ENCODE results near the gene DUSP18. TPM values are rescaled to one million over a fixed set of nuclear protein-coding genes. Genes with fewer than 3 reads are reported as not detected.

The DUSP18 gene
- polyA plus RNA-seq, 2 donors = 3.6 to 4.7 TPM

DNA sequence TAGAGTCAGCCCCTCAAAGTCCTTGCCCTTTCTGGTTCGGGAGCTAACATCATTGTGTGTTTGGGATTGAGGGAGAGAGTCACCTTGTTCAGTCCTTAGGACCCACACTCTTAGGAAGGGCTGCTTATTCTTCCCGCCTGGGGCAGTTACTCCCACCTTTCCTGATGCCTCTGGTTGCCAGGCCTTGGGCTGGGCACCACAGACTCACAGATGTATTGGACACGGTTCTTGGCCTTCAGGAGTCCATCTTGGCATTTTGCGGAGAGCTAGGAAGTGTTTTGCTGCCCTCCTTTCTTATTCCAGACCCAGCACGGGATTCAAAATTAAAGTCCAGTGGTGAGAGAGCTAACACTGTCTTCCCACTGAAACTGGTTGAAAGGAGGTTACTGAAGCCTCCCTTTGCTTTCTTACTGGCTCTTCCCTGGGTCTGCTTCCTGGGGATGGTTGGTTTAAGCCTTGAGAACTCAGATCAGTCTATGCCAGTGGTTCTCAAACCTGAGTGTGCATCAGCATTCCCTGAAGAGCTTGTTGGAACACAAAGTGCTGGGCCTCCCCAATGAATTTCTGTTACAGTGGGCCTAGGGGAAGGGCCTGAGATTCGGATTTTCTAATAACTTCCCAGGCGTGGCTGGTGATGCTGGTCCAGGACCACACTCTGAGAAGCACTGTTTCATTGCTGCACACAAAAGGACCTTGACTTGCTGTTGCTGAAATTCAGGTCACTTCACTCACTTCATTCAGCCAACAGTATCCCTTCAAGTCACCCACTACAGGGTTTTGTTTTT lies 28.4 kb upstream of the DUSP18 start:
- Histone ChIP-seq H3K9me3 (ENCODE audit: control insufficient read depth in 2 of 2, insufficient read depth in 1 of 2, low read depth in 1 of 2, low read length in 1 of 2) (no peaks in the 10 kb centered on the region), H3K4me3 (ENCODE audit: low read depth in 1 of 2, low read length in 2 of 2) (no peak overlapping the region)
- WGBS, 2 donors = 89 to 90% methylated on average over 7 of the region's 7 CpGs

DNA sequence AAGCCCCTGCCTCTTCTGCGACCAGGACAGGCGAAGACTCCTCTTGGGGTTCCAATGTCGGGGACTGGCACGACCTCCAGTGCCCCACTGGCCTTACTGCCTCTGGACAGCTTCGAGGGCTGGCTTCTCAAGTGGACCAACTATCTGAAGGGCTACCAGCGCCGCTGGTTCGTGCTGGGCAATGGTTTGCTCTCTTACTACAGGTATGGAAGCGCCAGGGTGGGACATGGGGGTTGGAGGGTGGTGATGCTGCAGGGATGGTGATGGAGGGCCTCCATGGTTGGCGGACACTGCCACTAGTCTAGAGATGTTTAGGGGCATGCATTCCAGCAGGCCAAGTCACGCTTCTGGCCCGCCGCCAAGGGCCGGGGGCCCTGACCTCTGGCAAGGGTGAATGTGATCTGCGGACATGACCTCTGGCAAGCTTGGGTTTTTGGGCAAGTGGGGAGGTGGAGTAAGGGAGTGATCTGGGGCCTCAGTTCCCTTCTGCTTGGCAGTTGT lies 27.7 kb upstream of the DUSP18 start:
- 72 to 76% methylated on average over 15 of the region's 15 CpGs for WGBS, 2 donors
- Histone ChIP-seq H3K4me1 (ENCODE audit: control insufficient read depth in 2 of 2, insufficient read depth in 2 of 2, low read length in 1 of 2) (peaks cover 2 to 11% of the 10 kb centered on the region in 2 donors), H3K27ac (ENCODE audit: low read depth in 2 of 2, low read length in 1 of 2) (no peak overlapping the region), H3K4me3 (ENCODE audit: low read depth in 1 of 2, low read length in 2 of 2) (peak overlapping the region in 1 of 2 donors; percentile 49), H3K9me3 (ENCODE audit: control insufficient read depth in 2 of 2, insufficient read depth in 1 of 2, low read depth in 1 of 2, low read length in 1 of 2) (no peaks in the 10 kb centered on the region), H3K27me3 (ENCODE audit: control insufficient read depth in 1 of 2, insufficient read depth in 2 of 2, low read length in 2 of 2) (no peaks in the 10 kb centered on the region), H3K36me3 (ENCODE audit: control insufficient read depth in 2 of 2, insufficient read depth in 2 of 2, low read length in 1 of 2) (no peaks in the 10 kb centered on the region)

More for the DNA sequence above, 28.4 kb upstream of the DUSP18 start:
- H3K27me3 ChIP-seq (ENCODE audit: control insufficient read depth in 1 of 2, insufficient read depth in 2 of 2, low read length in 2 of 2) = no peaks in the 10 kb centered on the region
- H3K36me3 ChIP-seq (ENCODE audit: control insufficient read depth in 2 of 2, insufficient read depth in 2 of 2, low read length in 1 of 2) = no peaks in the 10 kb centered on the region
- no peak overlapping the region for H3K27ac ChIP-seq (ENCODE audit: low read depth in 2 of 2, low read length in 1 of 2)
- H3K4me1 ChIP-seq (ENCODE audit: control insufficient read depth in 2 of 2, insufficient read depth in 2 of 2, low read length in 1 of 2) = peaks cover 2 to 11% of the 10 kb centered on the region in 2 donors

DNA sequence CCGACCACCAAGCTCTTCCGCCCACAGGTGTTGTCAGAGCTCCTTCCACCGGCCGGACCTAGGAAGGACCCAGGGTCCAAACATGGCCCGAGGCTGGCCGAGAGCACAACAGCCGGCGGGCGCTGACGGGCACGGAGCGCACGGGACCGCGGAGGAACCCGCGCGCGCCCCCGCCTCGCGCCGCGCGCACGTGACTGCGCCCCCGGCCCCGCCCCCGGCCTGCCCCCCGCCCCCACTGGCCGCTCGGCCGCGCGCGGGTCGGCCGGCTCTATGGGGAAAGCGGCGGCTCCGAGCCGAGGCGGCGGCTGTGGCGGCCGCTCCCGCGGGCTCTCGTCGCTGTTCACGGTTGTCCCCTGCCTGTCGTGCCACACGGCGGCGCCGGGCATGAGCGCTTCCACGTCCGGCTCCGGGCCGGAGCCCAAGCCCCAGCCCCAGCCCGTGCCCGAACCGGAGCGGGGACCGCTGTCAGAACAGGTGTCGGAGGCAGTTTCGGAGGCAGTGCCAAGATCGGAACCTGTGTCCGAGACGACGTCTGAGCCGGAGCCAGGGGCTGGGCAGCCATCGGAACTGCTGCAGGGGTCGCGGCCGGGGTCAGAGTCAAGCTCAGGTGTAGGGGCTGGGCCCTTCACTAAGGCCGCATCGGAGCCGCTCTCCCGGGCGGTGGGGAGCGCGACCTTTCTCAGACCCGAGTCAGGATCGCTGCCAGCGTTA lies 27.1 kb upstream of the DUSP18 start, which contains the start of gene OSBP2:
Gene OSBP2 (plus strand): TSS at position 235 of the 711 bp plus-strand sequence. CDS start 36 bp downstream, at position 271.
- Histone ChIP-seq H3K36me3 (ENCODE audit: control insufficient read depth in 2 of 2, insufficient read depth in 2 of 2, low read length in 1 of 2) (no peaks in the 10 kb centered on the region), H3K27me3 (ENCODE audit: control insufficient read depth in 1 of 2, insufficient read depth in 2 of 2, low read length in 2 of 2) (no peaks in the 10 kb centered on the region), H3K9me3 (ENCODE audit: control insufficient read depth in 2 of 2, insufficient read depth in 1 of 2, low read depth in 1 of 2, low read length in 1 of 2) (no peaks in the 10 kb centered on the region), H3K4me3 (ENCODE audit: low read depth in 1 of 2, low read length in 2 of 2) (peak within 1 kb of the TSS; percentile 49 to 56), H3K27ac (ENCODE audit: low read depth in 2 of 2, low read length in 1 of 2) (peak within 1 kb of the TSS in 1 of 2 donors; percentile 7), H3K4me1 (ENCODE audit: control insufficient read depth in 2 of 2, insufficient read depth in 2 of 2, low read length in 1 of 2) (peaks cover 2 to 11% of the 10 kb centered on the region in 2 donors)
- WGBS, 2 donors = 4 to 7% methylated on average over 44 to 88 of the region's 88 CpGs

DNA sequence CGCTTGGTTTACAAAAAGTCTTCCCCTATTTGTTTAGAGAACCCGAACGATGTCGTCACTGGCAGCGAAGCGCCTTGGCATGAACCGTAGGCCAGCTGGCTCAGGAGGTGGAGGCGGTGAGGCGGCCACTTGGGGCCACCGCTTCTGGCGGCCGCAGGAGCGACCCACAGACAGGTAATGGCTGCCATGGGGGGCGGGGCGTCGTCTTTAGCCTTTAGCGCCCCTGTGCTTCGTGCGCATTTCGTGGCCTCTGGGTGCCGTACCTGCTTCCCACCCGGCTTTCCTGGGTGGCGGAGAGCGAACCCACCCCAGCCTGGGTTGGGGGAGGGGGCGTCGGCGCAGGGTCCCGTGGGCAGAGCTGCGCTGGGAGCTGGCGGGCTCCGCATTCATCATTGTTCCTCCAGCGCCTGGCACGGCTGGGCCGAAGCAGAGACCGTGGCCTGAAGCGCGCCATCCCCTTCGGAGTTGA lies 26.5 kb upstream of the DUSP18 start:
- 1% methylated on average over 34 to 37 of the region's 38 CpGs for WGBS, 2 donors
- Histone ChIP-seq H3K4me1 (ENCODE audit: control insufficient read depth in 2 of 2, insufficient read depth in 2 of 2, low read length in 1 of 2) (peaks cover 2 to 11% of the 10 kb centered on the region in 2 donors), H3K9me3 (ENCODE audit: control insufficient read depth in 2 of 2, insufficient read depth in 1 of 2, low read depth in 1 of 2, low read length in 1 of 2) (no peaks in the 10 kb centered on the region), H3K27ac (ENCODE audit: low read depth in 2 of 2, low read length in 1 of 2) (peak overlapping the region in 1 of 2 donors; percentile 7), H3K36me3 (ENCODE audit: control insufficient read depth in 2 of 2, insufficient read depth in 2 of 2, low read length in 1 of 2) (no peaks in the 10 kb centered on the region), H3K4me3 (ENCODE audit: low read depth in 1 of 2, low read length in 2 of 2) (peak overlapping the region; percentile 49 to 56), H3K27me3 (ENCODE audit: control insufficient read depth in 1 of 2, insufficient read depth in 2 of 2, low read length in 2 of 2) (no peaks in the 10 kb centered on the region)

DNA sequence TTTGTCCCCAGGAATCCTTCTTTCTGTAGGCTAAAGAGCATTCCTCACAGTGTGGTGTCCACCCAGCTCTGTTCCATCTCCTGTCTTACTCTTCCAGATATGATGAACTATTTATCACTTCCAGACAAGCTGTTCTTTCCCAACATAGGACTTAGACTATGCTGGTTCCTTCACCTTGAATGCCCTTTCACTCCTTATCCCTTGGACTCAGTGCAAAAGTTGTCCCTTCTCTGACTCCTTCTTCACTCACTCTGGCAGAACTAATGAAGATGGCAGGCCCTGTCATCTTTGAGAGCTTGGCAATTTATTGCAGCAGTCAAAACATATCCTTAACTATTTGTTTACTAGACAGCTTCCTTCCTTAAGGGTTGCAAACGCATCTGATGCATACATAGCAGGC lies 23.5 kb upstream of the DUSP18 start:
- no peaks in the 10 kb centered on the region for H3K36me3 ChIP-seq (ENCODE audit: control insufficient read depth in 2 of 2, insufficient read depth in 2 of 2, low read length in 1 of 2)
- WGBS, 2 donors = 79 to 83% methylated on average over 1 of the region's 1 CpG
- no peak overlapping the region for H3K4me3 ChIP-seq (ENCODE audit: low read depth in 1 of 2, low read length in 2 of 2)
- no peaks in the 10 kb centered on the region for H3K9me3 ChIP-seq (ENCODE audit: control insufficient read depth in 2 of 2, insufficient read depth in 1 of 2, low read depth in 1 of 2, low read length in 1 of 2)
- peaks cover 2 to 11% of the 10 kb centered on the region in 2 donors for H3K4me1 ChIP-seq (ENCODE audit: control insufficient read depth in 2 of 2, insufficient read depth in 2 of 2, low read length in 1 of 2)
- no peak overlapping the region for H3K27ac ChIP-seq (ENCODE audit: low read depth in 2 of 2, low read length in 1 of 2)
- no peaks in the 10 kb centered on the region for H3K27me3 ChIP-seq (ENCODE audit: control insufficient read depth in 1 of 2, insufficient read depth in 2 of 2, low read length in 2 of 2)

DNA sequence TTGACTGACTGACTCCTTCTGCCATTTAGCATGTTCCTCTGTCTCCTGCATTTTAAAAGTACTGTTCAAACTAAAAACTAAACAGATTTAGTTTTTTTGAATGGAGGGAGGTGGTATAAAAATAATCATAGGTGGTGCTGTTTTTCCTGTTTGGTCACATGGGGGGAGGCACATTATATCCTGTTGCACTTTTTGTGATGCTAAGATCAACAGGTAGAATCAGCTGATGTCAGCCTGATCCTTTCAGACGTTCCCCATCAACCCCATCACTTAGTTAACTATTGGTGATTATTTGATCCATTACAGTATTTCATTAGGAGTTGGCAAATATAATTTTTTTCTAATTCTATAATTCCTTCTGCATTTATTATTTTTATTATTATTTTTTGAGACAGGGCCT lies 21.9 kb upstream of the DUSP18 start:
- Histone ChIP-seq H3K4me3 (ENCODE audit: low read depth in 1 of 2, low read length in 2 of 2) (no peak overlapping the region), H3K4me1 (ENCODE audit: control insufficient read depth in 2 of 2, insufficient read depth in 2 of 2, low read length in 1 of 2) (peaks cover 2 to 3% of the 10 kb centered on the region in 2 donors), H3K36me3 (ENCODE audit: control insufficient read depth in 2 of 2, insufficient read depth in 2 of 2, low read length in 1 of 2) (no peaks in the 10 kb centered on the region), H3K27ac (ENCODE audit: low read depth in 2 of 2, low read length in 1 of 2) (no peak overlapping the region), H3K27me3 (ENCODE audit: control insufficient read depth in 1 of 2, insufficient read depth in 2 of 2, low read length in 2 of 2) (no peaks in the 10 kb centered on the region), H3K9me3 (ENCODE audit: control insufficient read depth in 2 of 2, insufficient read depth in 1 of 2, low read depth in 1 of 2, low read length in 1 of 2) (no peaks in the 10 kb centered on the region)
- 71 to 80% methylated on average over 1 of the region's 1 CpG for WGBS, 2 donors

DNA sequence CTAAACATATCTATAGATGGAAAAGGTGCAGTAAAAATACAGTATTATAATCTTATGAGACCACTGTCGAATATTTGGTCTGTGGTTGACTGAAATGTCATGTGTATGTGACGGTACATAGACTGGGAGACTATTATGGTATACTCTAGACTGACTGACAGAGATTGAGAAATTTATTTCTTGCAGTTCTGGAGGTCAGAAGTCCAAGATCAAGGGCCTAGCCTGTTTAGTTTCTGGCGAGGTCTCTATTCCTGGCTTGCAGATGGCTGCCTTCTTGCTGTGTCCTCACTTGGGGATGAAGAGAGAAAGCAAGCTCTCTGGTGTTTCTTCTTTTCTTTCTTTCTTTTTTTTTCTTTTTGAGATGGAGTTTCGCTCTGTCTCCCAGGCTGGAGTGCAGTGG lies 19.7 kb upstream of the DUSP18 start:
- no peaks in the 10 kb centered on the region for H3K4me1 ChIP-seq (ENCODE audit: control insufficient read depth in 2 of 2, insufficient read depth in 2 of 2, low read length in 1 of 2)
- no peaks in the 10 kb centered on the region for H3K27me3 ChIP-seq (ENCODE audit: control insufficient read depth in 1 of 2, insufficient read depth in 2 of 2, low read length in 2 of 2)
- no peak overlapping the region for H3K27ac ChIP-seq (ENCODE audit: low read depth in 2 of 2, low read length in 1 of 2)
- WGBS, 2 donors = 90 to 92% methylated on average over 4 of the region's 4 CpGs
- no peaks in the 10 kb centered on the region for H3K9me3 ChIP-seq (ENCODE audit: control insufficient read depth in 2 of 2, insufficient read depth in 1 of 2, low read depth in 1 of 2, low read length in 1 of 2)
- H3K36me3 ChIP-seq (ENCODE audit: control insufficient read depth in 2 of 2, insufficient read depth in 2 of 2, low read length in 1 of 2) = no peaks in the 10 kb centered on the region
- H3K4me3 ChIP-seq (ENCODE audit: low read depth in 1 of 2, low read length in 2 of 2) = no peak overlapping the region

DNA sequence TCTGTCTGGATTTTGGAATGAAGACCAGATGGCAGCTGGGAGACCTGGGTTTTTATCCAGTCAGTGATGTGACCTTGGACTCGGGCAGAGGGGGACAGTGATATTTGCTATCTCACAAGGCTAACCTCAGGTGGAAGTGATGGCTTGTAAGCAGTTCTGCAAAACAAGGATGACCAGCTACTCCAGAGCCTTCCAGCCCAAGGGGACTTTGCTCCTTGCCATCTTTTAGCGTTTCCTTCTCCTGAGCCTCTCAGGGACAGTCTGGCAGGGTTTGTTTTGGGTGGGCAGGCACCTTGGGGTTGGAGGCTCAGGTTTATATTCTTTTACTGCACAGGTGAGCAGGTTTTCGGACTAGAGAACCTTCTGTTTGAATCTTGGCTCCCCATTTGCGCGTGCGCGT lies 17.5 kb upstream of the DUSP18 start:
- WGBS, 2 donors = 74 to 76% methylated on average over 7 of the region's 7 CpGs
- no peak overlapping the region for H3K27ac ChIP-seq (ENCODE audit: low read depth in 2 of 2, low read length in 1 of 2)

DNA sequence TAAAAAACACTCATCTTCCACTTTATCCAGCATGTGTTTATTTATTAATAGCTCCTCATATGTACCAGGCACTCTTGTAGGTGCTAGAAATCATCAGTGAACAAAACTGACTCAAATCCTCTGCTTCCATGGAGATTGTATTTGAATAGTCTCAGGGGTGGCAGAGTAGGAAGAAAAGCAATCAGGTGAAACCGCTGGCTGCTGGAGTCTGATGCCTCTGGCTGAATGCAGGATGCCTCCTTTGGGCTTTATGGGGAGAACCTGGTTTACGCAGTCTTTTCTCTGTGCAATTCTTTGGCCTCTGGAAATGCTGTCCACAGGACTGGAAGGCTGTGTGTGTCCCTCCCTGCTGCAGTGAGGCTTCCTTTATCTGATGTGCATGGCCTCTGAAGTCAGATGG lies 14.2 kb upstream of the DUSP18 start:
- H3K9me3 ChIP-seq (ENCODE audit: control insufficient read depth in 2 of 2, insufficient read depth in 1 of 2, low read depth in 1 of 2, low read length in 1 of 2) = no peaks in the 10 kb centered on the region
- WGBS, 2 donors = 73 to 91% methylated on average over 2 of the region's 2 CpGs

More for the DNA sequence above, 17.5 kb upstream of the DUSP18 start:
- no peak overlapping the region for H3K4me3 ChIP-seq (ENCODE audit: low read depth in 1 of 2, low read length in 2 of 2)
- no peaks in the 10 kb centered on the region for H3K9me3 ChIP-seq (ENCODE audit: control insufficient read depth in 2 of 2, insufficient read depth in 1 of 2, low read depth in 1 of 2, low read length in 1 of 2)
- H3K4me1 ChIP-seq (ENCODE audit: control insufficient read depth in 2 of 2, insufficient read depth in 2 of 2, low read length in 1 of 2) = no peaks in the 10 kb centered on the region
- no peaks in the 10 kb centered on the region for H3K27me3 ChIP-seq (ENCODE audit: control insufficient read depth in 1 of 2, insufficient read depth in 2 of 2, low read length in 2 of 2)
- H3K36me3 ChIP-seq (ENCODE audit: control insufficient read depth in 2 of 2, insufficient read depth in 2 of 2, low read length in 1 of 2) = no peaks in the 10 kb centered on the region

More for the DNA sequence above, 14.2 kb upstream of the DUSP18 start:
- Histone ChIP-seq H3K27ac (ENCODE audit: low read depth in 2 of 2, low read length in 1 of 2) (no peak overlapping the region), H3K27me3 (ENCODE audit: control insufficient read depth in 1 of 2, insufficient read depth in 2 of 2, low read length in 2 of 2) (no peaks in the 10 kb centered on the region), H3K4me3 (ENCODE audit: low read depth in 1 of 2, low read length in 2 of 2) (no peak overlapping the region), H3K4me1 (ENCODE audit: control insufficient read depth in 2 of 2, insufficient read depth in 2 of 2, low read length in 1 of 2) (no peaks in the 10 kb centered on the region), H3K36me3 (ENCODE audit: control insufficient read depth in 2 of 2, insufficient read depth in 2 of 2, low read length in 1 of 2) (no peaks in the 10 kb centered on the region)
